Caco-2 (cell line): ENCODE results near the gene SPNS2. TPM values are rescaled to one million over a fixed set of nuclear protein-coding genes. Genes with fewer than 3 reads are reported as not detected.

Experiments
- BruUV-seq: library from RNA; stranded (reverse); fragments of 400-500 nt; replicated peaks from 2 replicates; lab custom pipeline; 2021; lab: Mats Ljungman, UMichigan
- CTCF ChIA-PET: fragments of 300-600 bp; sonication (Branson Sonifier 250); formaldehyde crosslinking; loops from one replicate; lab custom pipeline; 2022; ENCODE audit warnings: antibody characterized with exemption; lab: Charles Lee
- POLR2A ChIA-PET: fragments of 300-600 bp; sonication (Branson Sonifier 250); formaldehyde crosslinking; loops from one replicate; lab custom pipeline; 2022; ENCODE audit warnings: antibody characterized with exemption; lab: Charles Lee
- DNase-seq, 2 experiments: peaks; one replicate each; pipeline versions ENCODE4 v3.0.0 to v3.0.0-alpha.2; 2020 to 2022
- H3K27me3 ChIP-seq: replicated peaks from 2 replicates; pipeline ENCODE4 v1.6.0; 2011; ENCODE audit warnings: low read length; ENCODE audit not compliant: control insufficient read depth, insufficient read depth
- H3K36me3 ChIP-seq: 2 replicates; pipeline ENCODE4 v1.5.1; 2011; ENCODE audit warnings: low read length; ENCODE audit not compliant: control insufficient read depth, insufficient read depth
- H3K4me1 ChIP-seq: fragments of 250-450 bp; sonication (Bioruptor Pico); 2 replicates; pipeline ENCODE4 v1.5.1; 2020; ENCODE audit warnings: mild to moderate bottlenecking
- H3K4me3 ChIP-seq: 2 replicates; pipeline ENCODE4 v1.5.1; 2011; ENCODE audit warnings: low read depth, mild to moderate bottlenecking, control low read depth, low read length
- H3K9me3 ChIP-seq: fragments of 250-450 bp; sonication (Bioruptor Pico); 2 replicates; pipeline ENCODE4 v1.5.1; 2020; ENCODE audit warnings: mild to moderate bottlenecking, moderate library complexity
- H3K27ac Mint-ChIP-seq: one replicate; pipeline ENCODE4 v1.8.0; 2022; ENCODE audit warnings: mixed read lengths; ENCODE audit not compliant: unreplicated experiment
- H3K27me3 Mint-ChIP-seq: one replicate; pipeline ENCODE4 v1.8.0; 2022; ENCODE audit warnings: mixed read lengths; ENCODE audit not compliant: insufficient read depth, unreplicated experiment
- H3K36me3 Mint-ChIP-seq: one replicate; pipeline ENCODE4 v1.8.0; 2022; ENCODE audit warnings: mild to moderate bottlenecking, mixed read lengths; ENCODE audit not compliant: insufficient read depth, unreplicated experiment
- H3K4me1 Mint-ChIP-seq: one replicate; pipeline ENCODE4 v1.8.0; 2022; ENCODE audit warnings: low read depth, mixed read lengths; ENCODE audit not compliant: unreplicated experiment
- H3K4me3 Mint-ChIP-seq: one replicate; pipeline ENCODE4 v1.8.0; 2022; ENCODE audit warnings: mild to moderate bottlenecking, moderate library complexity, mixed read lengths; ENCODE audit not compliant: unreplicated experiment
- H3K9me3 Mint-ChIP-seq: one replicate; pipeline ENCODE4 v1.8.0; 2022; ENCODE audit warnings: mixed read lengths; ENCODE audit not compliant: unreplicated experiment
- CTCF ChIP-seq, 2 experiments: fragments of 200-600 bp in 1 of 2; IDR thresholded peaks; 1 replicate in 1 of 2; 2 replicates in 1 of 2; pipeline versions ENCODE4 v1.5.1 to v1.8.0; 2011 to 2022; ENCODE audit warnings: antibody characterized with exemption in 1 of 2, control low read depth in 1 of 2, inconsistent platforms in 1 of 2, low read depth in 1 of 2, low read length in 1 of 2, mild to moderate bottlenecking in 1 of 2, moderate library complexity in 1 of 2; ENCODE audit not compliant: insufficient read depth in 1 of 2, severe bottlenecking in 1 of 2, unreplicated experiment in 1 of 2
- intact Hi-C: fragments of 100-400 bp; cut with micrococcal nuclease; formaldehyde crosslinking; loops from one replicate; pipeline ENCODE4 v1.10.0; 2022; ENCODE audit not compliant: unreplicated experiment
- total RNA-seq: library from RNA; stranded (reverse); gene quantifications from 2 replicates; pipeline ENCODE4 v1.2.3, GENCODE V29; 2022

The SPNS2 gene
- total RNA-seq, 1 experiment from 2014 or later: 1.00 TPM

GRCh38 chr17:4520060-4520893 is 21.6 kb downstream of the SPNS2 start:
- intact Hi-C loops: no loop called here
- peaks cover 6% of the 10 kb centered on the region for H3K4me1 Mint-ChIP-seq
- no peaks in the 10 kb centered on the region for H3K27me3 ChIP-seq
- H3K4me3 Mint-ChIP-seq: no peak overlapping the region
- no peak overlapping the region for H3K27ac Mint-ChIP-seq
- H3K36me3 Mint-ChIP-seq: peaks cover 10% of the 10 kb centered on the region
- BruUV-seq: no TSS peak
- TF ChIP-seq CTCF (IDR thresholded peaks at IDR 0.05; ENCODE audit: insufficient read depth in 1 of 2, low read depth in 1 of 2, low read length in 1 of 2, severe bottlenecking in 1 of 2, unreplicated experiment in 1 of 2): no peak
- no peak overlapping the region for H3K4me3 ChIP-seq
- ChIA-PET CTCF (no interaction called here), POLR2A (no interaction called here)
- H3K4me1 ChIP-seq: peaks cover 3% of the 10 kb centered on the region; the same call in 1 of the 2 replicates
- no peak for DNase-seq
- H3K9me3 ChIP-seq: no peaks in the 10 kb centered on the region
- no peaks in the 10 kb centered on the region for H3K27me3 Mint-ChIP-seq
- no peaks in the 10 kb centered on the region for H3K36me3 ChIP-seq
- no peaks in the 10 kb centered on the region for H3K9me3 Mint-ChIP-seq

GRCh38 chr17:4520894-4521600 is 22.4 kb downstream of the SPNS2 start:
- Mint-ChIP-seq H3K4me1 (peaks cover 6% of the 10 kb centered on the region), H3K9me3 (no peaks in the 10 kb centered on the region), H3K4me3 (no peak overlapping the region), H3K36me3 (peaks cover 10% of the 10 kb centered on the region), H3K27ac (no peak overlapping the region), H3K27me3 (no peaks in the 10 kb centered on the region)
- Histone ChIP-seq H3K4me1 (no peaks in the 10 kb centered on the region), H3K9me3 (no peaks in the 10 kb centered on the region), H3K4me3 (no peak overlapping the region), H3K36me3 (no peaks in the 10 kb centered on the region), H3K27me3 (no peaks in the 10 kb centered on the region)
- no TSS peak for BruUV-seq
- ChIA-PET CTCF (no interaction called here), POLR2A (no interaction called here)
- TF ChIP-seq CTCF (IDR thresholded peaks at IDR 0.05; ENCODE audit: insufficient read depth in 1 of 2, low read depth in 1 of 2, low read length in 1 of 2, severe bottlenecking in 1 of 2, unreplicated experiment in 1 of 2): no peak
- DNase-seq: no peak
- intact Hi-C loops: no loop called here

GRCh38 chr17:4522661-4523060 is 24.0 kb downstream of the SPNS2 start:
- no peaks in the 10 kb centered on the region for H3K27me3 Mint-ChIP-seq
- H3K9me3 Mint-ChIP-seq: no peaks in the 10 kb centered on the region
- DNase-seq: no peak
- no TSS peak for BruUV-seq
- H3K36me3 Mint-ChIP-seq: peaks cover 9% of the 10 kb centered on the region
- Histone ChIP-seq H3K36me3 (no peaks in the 10 kb centered on the region), H3K4me1 (no peaks in the 10 kb centered on the region), H3K27me3 (no peaks in the 10 kb centered on the region), H3K9me3 (no peaks in the 10 kb centered on the region), H3K4me3 (no peak overlapping the region)
- ChIA-PET CTCF (no interaction called here), POLR2A (no interaction called here)
- H3K4me1 Mint-ChIP-seq: peaks cover 5% of the 10 kb centered on the region
- intact Hi-C loops: no loop called here
- no peak overlapping the region for H3K27ac Mint-ChIP-seq
- no peak for TF ChIP-seq CTCF (IDR thresholded peaks at IDR 0.05; ENCODE audit: insufficient read depth in 1 of 2, low read depth in 1 of 2, low read length in 1 of 2, severe bottlenecking in 1 of 2, unreplicated experiment in 1 of 2)
- H3K4me3 Mint-ChIP-seq: no peak overlapping the region
